Endothelial cell of umbilical vein (primary cell): ENCODE data around the gene FMN1. TPM values are rescaled to one million over a fixed set of nuclear protein-coding genes. Genes with fewer than 3 reads are reported as not detected.

Source experiments
- BruUV-seq: library from RNA; stranded (reverse); fragments of 400-500 nt; replicated peaks from 2 replicates; lab custom pipeline; 2021; lab: Mats Ljungman, UMichigan
- CTCF ChIA-PET: fragments of 300-600, 350-600 bp; sonication (Branson Sonifier 250); formaldehyde crosslinking; loops from one replicate; lab custom pipeline; 2021; ENCODE audit warnings: antibody characterized with exemption, inconsistent platforms; lab: Charles Lee
- POLR2A ChIA-PET: fragments of 300-600, 350-600 bp; sonication (Branson Sonifier 250); formaldehyde crosslinking; loops from one replicate; lab custom pipeline; 2021; ENCODE audit warnings: antibody characterized with exemption, inconsistent platforms; lab: Charles Lee
- DNase-seq: peaks from one replicate; pipeline ENCODE4 v3.0.0-alpha.2; 2011; ENCODE audit warnings: low read depth, low spot score
- FAIRE-seq: peaks from 2 replicates; lab custom pipeline; 2011; peaks lifted over from hg19 to GRCh38; lab: Jason Lieb, UNC
- H2AFZ ChIP-seq: 2 replicates; pipeline ENCODE4 v1.6.0; 2012; ENCODE audit warnings: low read depth, low read length, control low read depth, inconsistent platforms
- H3K27ac ChIP-seq: 2 replicates; pipeline ENCODE4 v1.5.1; 2011; ENCODE audit warnings: low read depth, mild to moderate bottlenecking, control low read depth, low read length, moderate library complexity; ENCODE audit not compliant: insufficient read depth
- H3K27me3 ChIP-seq, 2 experiments: 2 replicates each; pipeline versions ENCODE4 v1.6.0 to v1.6.1; 2011; ENCODE audit warnings: low read length in 2 of 2, mixed read lengths in 1 of 2; ENCODE audit not compliant: control insufficient read depth in 2 of 2, insufficient read depth in 2 of 2
- H3K36me3 ChIP-seq, 2 experiments: 2 replicates in 1 of 2; 3 replicates in 1 of 2; pipeline ENCODE4 v1.5.1; 2011; ENCODE audit warnings: low read length in 2 of 2, mild to moderate bottlenecking in 1 of 2, moderate library complexity in 1 of 2; ENCODE audit not compliant: control insufficient read depth in 2 of 2, insufficient read depth in 2 of 2; ENCODE audit errors: extremely low read depth in 1 of 2
- H3K4me1 ChIP-seq: 3 replicates; pipeline ENCODE4 v1.5.1; 2011; ENCODE audit warnings: mild to moderate bottlenecking, low read length; ENCODE audit not compliant: control insufficient read depth, insufficient read depth; ENCODE audit errors: extremely low read depth
- H3K4me2 ChIP-seq: 2 replicates; pipeline ENCODE4 v1.6.1; 2011; ENCODE audit warnings: low read length, control low read depth, mixed read lengths; ENCODE audit not compliant: insufficient read depth
- H3K4me3 ChIP-seq, 3 experiments: fragments of 200-600 bp in 1 of 3; sonication (generic), shearing (Covaris generic) in 1 of 3; replicated peaks in 1 of 3; 2 replicates each; pipeline ENCODE4 v1.5.1; 2011 to 2016; ENCODE audit warnings: control low read depth in 3 of 3, low read length in 3 of 3, mild to moderate bottlenecking in 2 of 3, inconsistent platforms in 1 of 3, low read depth in 1 of 3, moderate library complexity in 1 of 3; ENCODE audit not compliant: insufficient read depth in 1 of 3
- H3K79me2 ChIP-seq: 2 replicates; pipeline ENCODE4 v1.6.0; 2012; ENCODE audit warnings: low read length, inconsistent platforms; ENCODE audit not compliant: control insufficient read depth, insufficient read depth
- H3K9ac ChIP-seq: replicated peaks from 2 replicates; pipeline ENCODE3; 2011; ENCODE audit warnings: low read length, control low read depth; ENCODE audit not compliant: insufficient read depth; ENCODE audit errors: extremely low read depth
- H3K9me1 ChIP-seq: replicated peaks from 3 replicates; pipeline ENCODE4 v1.6.0; 2011; ENCODE audit warnings: mild to moderate bottlenecking, low read length; ENCODE audit not compliant: control insufficient read depth, insufficient read depth; ENCODE audit errors: extremely low read depth
- H3K9me3 ChIP-seq: replicated peaks from 2 replicates; pipeline ENCODE4 v1.5.1; 2012; ENCODE audit warnings: low read length, inconsistent platforms; ENCODE audit not compliant: control insufficient read depth, insufficient read depth
- H4K20me1 ChIP-seq: replicated peaks from 2 replicates; pipeline ENCODE3; 2011; ENCODE audit warnings: mild to moderate bottlenecking, low read length; ENCODE audit not compliant: control insufficient read depth, insufficient read depth; ENCODE audit errors: extremely low read depth
- CTCF ChIP-seq, 2 donors: IDR thresholded peaks; 1 replicate in 1 of 2; 2 replicates in 1 of 2; pipeline ENCODE4 v1.5.1; 2011; ENCODE audit warnings: low read length in 2 of 2, mild to moderate bottlenecking in 2 of 2, moderate library complexity in 2 of 2, control low read depth in 1 of 2, inconsistent platforms in 1 of 2, low read depth in 1 of 2; ENCODE audit not compliant: insufficient read depth in 1 of 2; ENCODE audit errors: extremely low read depth in 1 of 2
- EZH2 ChIP-seq: IDR thresholded peaks from 2 replicates; pipeline ENCODE4 v1.6.1; 2012; ENCODE audit warnings: borderline replicate concordance, low read depth, mild to moderate bottlenecking, moderate library complexity, low read length, inconsistent platforms; ENCODE audit not compliant: severe bottlenecking
- FOS ChIP-seq: IDR thresholded peaks from 2 replicates; pipeline ENCODE4 v1.6.1; 2011; ENCODE audit warnings: mild to moderate bottlenecking, low read length, moderate library complexity, borderline replicate concordance; ENCODE audit not compliant: insufficient read depth
- GATA2 ChIP-seq: IDR thresholded peaks from 2 replicates; pipeline ENCODE4 v1.7.0; 2011; ENCODE audit warnings: low read depth, mild to moderate bottlenecking, moderate library complexity, mixed read lengths, low read length; ENCODE audit not compliant: insufficient read length, insufficient read depth
- JUN ChIP-seq: IDR thresholded peaks from 2 replicates; pipeline ENCODE4 v1.6.1; 2011; ENCODE audit warnings: borderline replicate concordance, low read depth; ENCODE audit not compliant: insufficient read length, insufficient read depth
- MAX ChIP-seq: IDR thresholded peaks from 2 replicates; pipeline ENCODE4 v1.6.1; 2011; ENCODE audit not compliant: insufficient read depth, insufficient read length
- MYC ChIP-seq: IDR thresholded peaks from one replicate; pipeline ENCODE4 v1.6.1; 2011; ENCODE audit warnings: mild to moderate bottlenecking, low read depth, low read length
- POLR2A ChIP-seq: IDR thresholded peaks from 2 replicates; pipeline ENCODE4 v1.6.1; 2012; ENCODE audit warnings: low read depth, mild to moderate bottlenecking, control low read depth, low read length
- POLR2AphosphoS5 ChIP-seq: IDR thresholded peaks from 2 replicates; pipeline ENCODE4 v1.6.1; 2012; ENCODE audit warnings: low read depth, mild to moderate bottlenecking, control low read depth, low read length, moderate library complexity; ENCODE audit not compliant: insufficient read depth
- dilution Hi-C: fragments of 300-500 bp; cut with MboI; formaldehyde crosslinking; loops from one replicate; pipeline ENCODE4 v1.15.0; 2019; ENCODE audit warnings: low sequenced_read_pairs; ENCODE audit not compliant: extremely low pct_ligation_motif_present
- intact Hi-C: fragments of 100-400 bp; cut with micrococcal nuclease; formaldehyde crosslinking; loops from one replicate; pipeline ENCODE4 v1.10.0; 2022
- polyA plus RNA-seq, 4 experiments: library from polyadenylated mRNA; depleted of rRNA in 3 of 4; stranded (reverse) in 3 of 4; unstranded in 1 of 4; fragments of >200 nt; gene quantifications; 2 replicates each; pipeline versions ENCODE4 v1.2.1 to v1.2.3, GENCODE V29; 2011 to 2012; ENCODE audit warnings: missing spikeins in 1 of 4
- total RNA-seq: library from RNA; stranded (reverse); gene quantifications from 2 replicates; pipeline ENCODE4 v1.2.3, GENCODE V29; 2021

FMN1 gene
- total and polyA plus RNA-seq, 2 donors (not counting 3 experiments of a cell fraction or from before 2014, with no cell fraction given) = 0.01 to 0.29 TPM

GRCh38 chr15:33243393-33243792 lies 48.9 kb upstream of the FMN1 start:
- Histone ChIP-seq H3K79me2 (no peaks in the 10 kb centered on the region), H3K4me2 (no peak overlapping the region), H3K9me1 (no peaks in the 10 kb centered on the region), H3K9me3 (no peaks in the 10 kb centered on the region), H3K27me3 (peaks cover 0 to 2% of the 10 kb centered on the region in 2 experiments), H3K27ac (no peak overlapping the region), H3K9ac (no peak overlapping the region), H2AFZ (no peak overlapping the region), H3K4me3 (no peak overlapping the region), H4K20me1 (no peaks in the 10 kb centered on the region), H3K4me1 (no peaks in the 10 kb centered on the region), H3K36me3 (no peaks in the 10 kb centered on the region)
- BruUV-seq = no TSS peak
- ChIA-PET CTCF (interaction anchor here (0.6 to 8.5 kb wide), 6 partner anchors 49 to 793 kb away, joined by 3 to 51 read pairs (median 5); no protein-coding TSS in a partner anchor), POLR2A (no interaction called here)
- dilution Hi-C loops (no loop called here), intact Hi-C loops (no loop called here)
- FAIRE-seq (no peak), DNase-seq (no peak)
- TF ChIP-seq POLR2A = no peak
- TF ChIP-seq MAX = no peak
- no peak for TF ChIP-seq MYC
- TF ChIP-seq JUN = no peak
- no peak for TF ChIP-seq FOS
- no peak for TF ChIP-seq GATA2
- no peak for TF ChIP-seq EZH2
- TF ChIP-seq POLR2AphosphoS5 = no peak
- TF ChIP-seq CTCF (IDR thresholded peaks at IDR 0.05; ENCODE audit: extremely low read depth in 1 of 2, insufficient read depth in 1 of 2, low read depth in 1 of 2, low read length in 2 of 2) = no peak
